Heart left ventricle (tissue), 16 donors: ENCODE measurements around the gene AKR1B1. TPM values are rescaled to one million over a fixed set of nuclear protein-coding genes. Genes with fewer than 3 reads are reported as not detected.

ENCODE experiments used
- ATAC-seq, 4 donors: fragments of 200-7000 bp; cut with Tn5 transposase; one replicate each; pipeline ENCODE4 v1.9.1; 2020 to 2022; ENCODE audit warnings: moderate library complexity in 4 of 4, mild to moderate bottlenecking in 3 of 4, moderate number of reproducible peaks in 1 of 4
- DNase-seq, 5 donors: peaks; one replicate each; pipeline ENCODE4 v3.0.0-alpha.2; 2020
- H3K27ac ChIP-seq, 12 donors: fragments of 200-600 bp; sonication (generic) in 4 of 12; one replicate each; pipeline versions ENCODE4 v1.5.0 to v1.8.0; 2016 to 2022; ENCODE audit warnings: mild to moderate bottlenecking in 2 of 12
- H3K27me3 ChIP-seq, 9 donors: fragments of 200-600 bp; sonication (generic) in 2 of 9; one replicate each; pipeline versions ENCODE4 v1.5.1 to v1.8.0; 2016 to 2022; ENCODE audit warnings: mild to moderate bottlenecking in 3 of 9
- H3K36me3 ChIP-seq, 9 donors: fragments of 200-600 bp; sonication (generic) in 2 of 9; one replicate each; pipeline versions ENCODE4 v1.5.0 to v1.8.0; 2018 to 2022; ENCODE audit warnings: mild to moderate bottlenecking in 2 of 9
- H3K4me1 ChIP-seq, 12 donors: fragments of 200-600 bp; sonication (generic) in 4 of 12; one replicate each; pipeline versions ENCODE4 v1.5.0 to v1.8.0; 2016 to 2022; ENCODE audit warnings: mild to moderate bottlenecking in 3 of 12
- H3K4me3 ChIP-seq, 12 donors: fragments of 200-600 bp; sonication (generic) in 4 of 12; one replicate each; pipeline versions ENCODE4 v1.5.0 to v1.8.0; 2017 to 2022; ENCODE audit warnings: mild to moderate bottlenecking in 9 of 12, moderate library complexity in 4 of 12
- H3K9me3 ChIP-seq, 12 donors: fragments of 200-600 bp; sonication (generic) in 4 of 12; one replicate each; pipeline versions ENCODE4 v1.5.0 to v1.8.0; 2016 to 2022; ENCODE audit warnings: mild to moderate bottlenecking in 1 of 12
- CTCF ChIP-seq, 12 donors: fragments of 200-600 bp; sonication (generic) in 4 of 12; IDR thresholded peaks; one replicate each; pipeline versions ENCODE4 v1.5.0 to v1.8.0; 2018 to 2022; ENCODE audit warnings: antibody characterized with exemption in 12 of 12, mild to moderate bottlenecking in 5 of 12
- POLR2A ChIP-seq, 2 donors: fragments of 450-650 bp; IDR thresholded peaks; one replicate each; pipeline ENCODE4 v1.6.1; 2017; ENCODE audit warnings: antibody characterized with exemption in 2 of 2, mild to moderate bottlenecking in 2 of 2, moderate library complexity in 2 of 2
- WGBS, 4 donors: extraction: QIAGEN DNeasy Blood & Tissue Kit in 2 of 4; methylation state at CpG; one replicate each; pipeline versions ENCODE4 v1.1.5 to v1.1.7; 2013 to 2018; 5-methylcytosine and 5-hydroxymethylcytosine counted together
- intact Hi-C, 10 donors: fragments of 100-400 bp; cut with DNase I; formaldehyde crosslinking; loops; one replicate each; pipeline versions ENCODE4 v1.11.1 to v1.14.2; 2022
- polyA plus RNA-seq, 2 donors: library from polyadenylated mRNA; stranded (reverse); fragments of 200-250 nt; gene quantifications; one replicate each; pipeline ENCODE4 v1.2.3, GENCODE V29; 2013
- total RNA-seq, 9 donors: library from RNA; depleted of rRNA in 2 of 9; stranded (reverse); fragments of >200 nt in 2 of 9; fragmentation: NEBNext Ultra II Directional in 3 of 9; extraction: Animal tissue kit (Norgen Biotek cat#: 25700) in 3 of 9; gene quantifications; one replicate each; pipeline versions ENCODE4 v1.1.0 to v1.2.4, GENCODE V29; 2016 to 2023
- donor health status: ischemic (EF 13 %, LVEDD 7.1; RV severe dilation, severe dysfunction).
- donor health status: healthy with polysubstance abuse.
- donor health status: DM: no; HTN: yes; CAD: no.
- donor health status: DM: no; HTN: no; CAD: no.
- donor health status: ischemic (EF 25% LVEDD 6.9; RV normal size, moderate dysfunction).
- donor health status: ischemic (EF 25% LVEDD 5.7; RV mildly dilated, moderate dysfunction).
- donor health status: healthy.
- donor health status: DM: yes; HTN: yes; CAD: no.
- donor health status: ischemic (EF 35%, LVEDD 5.7; RV mildly dilated, moderate dysfunction).
- donor health status: nonischemic (EF 11% LVEDD 7.7; RV severe dilation, severe dysfunction).
- donor health status: DM: yes; HTN: yes; CAD: no.
- donor health status: PGD.
- donor health status: ischemic (EF 29% LVEDD 5.4; RV normal size, mild dysfunction).
- donor health status: nonischemic (EF 23%, LVEDD 6.1; RV moderate dilation, normal function).

AKR1B1 gene
- total and polyA plus RNA-seq, 11 donors = 97.0 to 335 (median 185) TPM

GRCh38 chr7:134462337-134462925 is 3.5 kb upstream of the AKR1B1 start:
- peaks cover 0 to 19% (median 11%) of the 10 kb centered on the region in 12 donors for H3K4me1 ChIP-seq
- H3K27me3 ChIP-seq = no peaks in the 10 kb centered on the region
- no peak overlapping the region for H3K27ac ChIP-seq
- intact Hi-C loops = no loop called here
- TF ChIP-seq POLR2A (IDR thresholded peaks at IDR 0.05) (no peak), CTCF (IDR thresholded peaks at IDR 0.05) (no peak)
- DNase-seq (no peak), ATAC-seq (no peak)
- no peak overlapping the region for H3K4me3 ChIP-seq
- H3K9me3 ChIP-seq = peaks cover 0 to 27% (median 9%) of the 10 kb centered on the region in 12 donors
- 82 to 91% (median 88%) methylated on average over 5 of the region's 5 CpGs for WGBS, 4 donors
- H3K36me3 ChIP-seq = no peaks in the 10 kb centered on the region

GRCh38 chr7:134461916-134462315 is 3.0 kb upstream of the AKR1B1 start:
- ATAC-seq (no peak), DNase-seq (no peak)
- WGBS, 4 donors = 75 to 98% (median 96%) methylated on average over 1 of the region's 1 CpG
- H3K27me3 ChIP-seq = no peaks in the 10 kb centered on the region
- H3K9me3 ChIP-seq = peaks cover 0 to 27% (median 9%) of the 10 kb centered on the region in 12 donors
- intact Hi-C loops = no loop called here
- TF ChIP-seq POLR2A (IDR thresholded peaks at IDR 0.05) (no peak), CTCF (IDR thresholded peaks at IDR 0.05) (no peak)
- H3K36me3 ChIP-seq = no peaks in the 10 kb centered on the region
- H3K4me1 ChIP-seq = peaks cover 0 to 22% (median 12%) of the 10 kb centered on the region in 12 donors
- no peak overlapping the region for H3K27ac ChIP-seq
- H3K4me3 ChIP-seq = no peak overlapping the region

GRCh38 chr7:134459981-134460380 is 1.1 kb upstream of the AKR1B1 start:
- Histone ChIP-seq H3K4me3 (no peak overlapping the region), H3K27me3 (no peaks in the 10 kb centered on the region), H3K9me3 (peaks cover 0 to 12% (median 6%) of the 10 kb centered on the region in 12 donors), H3K36me3 (peaks cover 0 to 6% (median 4%) of the 10 kb centered on the region in 9 donors), H3K27ac (no peak overlapping the region), H3K4me1 (peaks cover 0 to 25% (median 13%) of the 10 kb centered on the region in 12 donors)
- 93 to 95% (median 94%) methylated on average over 2 of the region's 2 CpGs for WGBS, 4 donors
- intact Hi-C loops = no loop called here
- TF ChIP-seq CTCF (IDR thresholded peaks at IDR 0.05) (no peak), POLR2A (IDR thresholded peaks at IDR 0.05) (no peak)
- DNase-seq = no peak
- no peak for ATAC-seq

GRCh38 chr7:134458341-134458805 is 527 bp downstream of the AKR1B1 start:
- Histone ChIP-seq H3K36me3 (peaks cover 0 to 6% (median 4%) of the 10 kb centered on the region in 9 donors), H3K4me3 (peak overlapping the region; percentile 62 to 97 (median 85)), H3K4me1 (peaks cover 0 to 41% (median 29%) of the 10 kb centered on the region in 12 donors), H3K9me3 (no peaks in the 10 kb centered on the region), H3K27ac (peak overlapping the region; percentile 66 to 94 (median 88)), H3K27me3 (no peaks in the 10 kb centered on the region)
- ATAC-seq = peak; percentile 4 to 75 (median 49)
- 0 to 1% (median 1%) methylated on average over 8 to 37 of the region's 37 CpGs for WGBS, 4 donors
- TF ChIP-seq CTCF (IDR thresholded peaks at IDR 0.05) = peak in 7 of 12 donors; percentile 8 to 50 (median 39)
- no peak for TF ChIP-seq POLR2A (IDR thresholded peaks at IDR 0.05)
- intact Hi-C loops = no loop called here
- peak; percentile 46 to 72 (median 57) for DNase-seq
